ENCODE measurements around the gene STK24.
"Not testable (repeated sequence)": the region's sequence is repeated elsewhere in the genome, so short reads cannot be mapped to it uniquely, and the experiment has no call there.

STK24 gene

DNA sequence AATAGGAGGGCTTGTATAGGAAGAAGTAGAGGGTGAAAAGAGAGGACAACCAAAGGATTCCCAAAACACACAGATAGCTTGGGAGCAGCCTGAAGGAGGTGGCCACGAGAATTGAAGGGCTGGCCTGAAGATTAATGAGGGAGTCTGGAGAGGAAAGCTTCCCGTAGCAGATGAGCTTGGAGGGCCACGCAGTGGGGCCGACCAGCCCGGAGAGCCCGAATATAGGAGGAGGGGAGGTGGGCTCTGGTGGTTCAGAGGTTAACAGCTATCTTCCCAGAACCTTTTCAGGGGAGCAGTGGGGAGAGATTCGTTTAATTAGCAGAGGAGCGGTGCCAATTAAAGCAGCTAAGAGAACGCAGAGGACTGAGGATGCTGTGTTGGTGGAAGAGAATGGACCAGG, 154.9 kb downstream of the STK24 start:
- Histone ChIP-seq H3K4me1 (ENCODE audit: control insufficient read depth in 5 of 5, insufficient read depth in 5 of 5, low read length in 5 of 5) (no peaks in the 10 kb centered on the region), H3K27ac (ENCODE audit: low read depth, low read length) (no peak overlapping the region), H3K4me3 (ENCODE audit: low read depth in 1 of 5, low read length in 5 of 5) (no peak overlapping the region), H3K9me3 (ENCODE audit: control insufficient read depth in 5 of 5, low read length in 5 of 5) (peaks cover 0 to 2% (median 0%) of the 10 kb centered on the region in 5 donors), H3K9ac (ENCODE audit: low read length in 5 of 5) (no peak overlapping the region), H3K36me3 (ENCODE audit: control insufficient read depth in 5 of 5, insufficient read depth in 5 of 5, low read length in 5 of 5) (peaks cover 0 to 39% (median 28%) of the 10 kb centered on the region in 5 donors), H3K27me3 (ENCODE audit: control insufficient read depth in 5 of 5, insufficient read depth in 4 of 5, low read length in 5 of 5) (no peaks in the 10 kb centered on the region)

DNA sequence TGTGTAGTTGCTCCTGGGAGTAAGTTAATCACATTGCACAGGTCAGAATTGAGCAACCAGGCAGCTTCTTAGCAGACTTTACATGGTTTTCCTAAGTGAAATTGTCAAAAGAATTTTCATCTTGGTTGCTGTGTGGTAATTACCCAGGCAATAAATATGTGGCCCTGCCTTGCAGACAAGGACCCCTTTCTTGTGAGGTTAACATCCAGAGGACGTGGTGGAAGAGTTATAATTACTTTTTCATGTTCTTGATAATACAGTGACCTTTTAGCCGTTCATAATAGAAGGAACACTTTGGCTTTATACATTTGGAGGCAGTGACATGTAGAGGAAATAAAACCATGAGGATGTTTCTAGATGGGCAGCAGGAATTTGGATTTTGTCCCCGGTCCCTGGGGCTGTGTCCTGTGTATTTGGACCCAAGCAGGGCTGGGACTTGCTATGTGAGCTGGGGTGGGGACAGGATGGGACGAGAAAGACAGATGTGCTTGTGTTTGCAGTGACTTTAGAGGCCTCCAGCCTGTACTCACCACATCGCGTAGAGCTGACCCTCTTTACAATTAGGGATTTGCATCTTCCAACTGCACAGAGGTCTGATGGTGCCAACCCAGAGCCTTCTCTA, 156.2 kb downstream of the STK24 start:
- Histone ChIP-seq H3K4me3 (ENCODE audit: low read depth in 1 of 5, low read length in 5 of 5) (no peak overlapping the region), H3K36me3 (ENCODE audit: control insufficient read depth in 5 of 5, insufficient read depth in 5 of 5, low read length in 5 of 5) (peaks cover 0 to 37% (median 29%) of the 10 kb centered on the region in 5 donors), H3K27me3 (ENCODE audit: control insufficient read depth in 5 of 5, insufficient read depth in 4 of 5, low read length in 5 of 5) (no peaks in the 10 kb centered on the region), H3K9me3 (ENCODE audit: control insufficient read depth in 5 of 5, low read length in 5 of 5) (peaks cover 0 to 2% (median 0%) of the 10 kb centered on the region in 5 donors), H3K9ac (ENCODE audit: low read length in 5 of 5) (no peak overlapping the region), H3K27ac (ENCODE audit: low read depth, low read length) (no peak overlapping the region), H3K4me1 (ENCODE audit: control insufficient read depth in 5 of 5, insufficient read depth in 5 of 5, low read length in 5 of 5) (no peaks in the 10 kb centered on the region)

DNA sequence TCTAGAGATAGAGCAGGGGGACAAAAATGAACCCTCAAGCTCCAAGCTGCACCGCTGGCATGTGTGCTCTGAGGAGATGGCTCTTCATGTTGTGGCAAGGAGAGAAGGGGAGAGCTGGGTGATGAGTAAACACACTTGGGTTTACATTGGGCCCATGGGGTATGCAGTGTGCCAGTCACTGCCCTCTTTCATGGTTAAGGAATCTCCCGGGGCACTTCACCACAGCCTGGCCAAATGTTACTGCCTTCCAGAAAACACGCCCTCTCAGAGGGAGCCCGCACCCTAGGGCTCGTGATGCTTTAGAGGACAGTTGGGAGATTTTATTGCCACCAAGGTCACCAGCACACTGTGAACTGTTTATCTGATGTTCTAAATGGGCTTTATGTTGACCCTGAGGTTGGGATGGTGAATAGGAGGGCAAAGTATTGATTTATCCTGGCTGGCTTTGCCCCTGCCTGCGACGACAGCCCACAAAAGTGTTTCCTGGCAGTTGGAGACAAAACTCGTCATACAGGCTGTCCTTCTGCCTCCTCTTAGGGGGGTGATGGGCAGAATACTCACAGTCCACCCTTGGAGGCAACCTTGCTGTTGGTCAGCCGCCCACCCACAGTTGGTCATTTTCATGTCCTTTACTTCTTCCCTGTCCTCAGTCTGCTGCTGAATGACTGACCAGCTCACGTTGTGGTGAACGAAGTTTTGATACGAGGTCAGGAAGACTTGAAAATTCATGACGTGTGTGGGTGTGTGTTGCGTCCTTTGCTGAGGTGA, 156.9 kb downstream of the STK24 start:
- Histone ChIP-seq H3K9ac (ENCODE audit: low read length in 5 of 5) (no peak overlapping the region), H3K36me3 (ENCODE audit: control insufficient read depth in 5 of 5, insufficient read depth in 5 of 5, low read length in 5 of 5) (peaks cover 0 to 43% (median 35%) of the 10 kb centered on the region in 5 donors), H3K4me3 (ENCODE audit: low read depth in 1 of 5, low read length in 5 of 5) (no peak overlapping the region), H3K27ac (ENCODE audit: low read depth, low read length) (no peak overlapping the region), H3K27me3 (ENCODE audit: control insufficient read depth in 5 of 5, insufficient read depth in 4 of 5, low read length in 5 of 5) (no peaks in the 10 kb centered on the region), H3K9me3 (ENCODE audit: control insufficient read depth in 5 of 5, low read length in 5 of 5) (peaks cover 0 to 2% (median 0%) of the 10 kb centered on the region in 5 donors), H3K4me1 (ENCODE audit: control insufficient read depth in 5 of 5, insufficient read depth in 5 of 5, low read length in 5 of 5) (no peaks in the 10 kb centered on the region)

DNA sequence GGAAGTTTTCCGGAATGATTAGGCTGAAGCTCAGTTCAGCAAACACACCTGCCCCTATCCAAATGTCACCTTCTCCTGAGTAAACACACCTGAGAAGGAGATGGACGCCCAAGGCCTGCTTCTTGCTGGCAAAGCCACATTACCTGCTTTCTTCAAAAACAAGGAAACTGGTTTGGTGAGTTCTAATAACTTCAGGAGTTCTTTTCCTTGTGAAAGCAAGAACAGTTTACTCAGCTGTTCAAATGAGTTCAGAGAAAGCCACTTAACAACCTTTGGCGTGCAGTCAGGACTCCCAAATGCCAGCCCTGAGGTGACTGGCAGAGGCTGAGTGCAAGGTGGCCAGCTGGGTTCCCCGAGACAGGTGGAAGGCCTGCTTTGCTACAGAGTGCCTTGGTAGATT, 160.5 kb downstream of the STK24 start:
- Histone ChIP-seq H3K27ac (ENCODE audit: low read depth, low read length) (no peak overlapping the region), H3K4me1 (ENCODE audit: control insufficient read depth in 5 of 5, insufficient read depth in 5 of 5, low read length in 5 of 5) (peaks cover 1 to 10% (median 8%) of the 10 kb centered on the region in 5 donors), H3K36me3 (ENCODE audit: control insufficient read depth in 5 of 5, insufficient read depth in 5 of 5, low read length in 5 of 5) (peaks cover 0 to 36% (median 26%) of the 10 kb centered on the region in 5 donors), H3K4me3 (ENCODE audit: low read depth in 1 of 5, low read length in 5 of 5) (no peak overlapping the region), H3K9me3 (ENCODE audit: control insufficient read depth in 5 of 5, low read length in 5 of 5) (peaks cover 0 to 2% (median 0%) of the 10 kb centered on the region in 5 donors), H3K27me3 (ENCODE audit: control insufficient read depth in 5 of 5, insufficient read depth in 4 of 5, low read length in 5 of 5) (no peaks in the 10 kb centered on the region), H3K9ac (ENCODE audit: low read length in 5 of 5) (no peak overlapping the region)

DNA sequence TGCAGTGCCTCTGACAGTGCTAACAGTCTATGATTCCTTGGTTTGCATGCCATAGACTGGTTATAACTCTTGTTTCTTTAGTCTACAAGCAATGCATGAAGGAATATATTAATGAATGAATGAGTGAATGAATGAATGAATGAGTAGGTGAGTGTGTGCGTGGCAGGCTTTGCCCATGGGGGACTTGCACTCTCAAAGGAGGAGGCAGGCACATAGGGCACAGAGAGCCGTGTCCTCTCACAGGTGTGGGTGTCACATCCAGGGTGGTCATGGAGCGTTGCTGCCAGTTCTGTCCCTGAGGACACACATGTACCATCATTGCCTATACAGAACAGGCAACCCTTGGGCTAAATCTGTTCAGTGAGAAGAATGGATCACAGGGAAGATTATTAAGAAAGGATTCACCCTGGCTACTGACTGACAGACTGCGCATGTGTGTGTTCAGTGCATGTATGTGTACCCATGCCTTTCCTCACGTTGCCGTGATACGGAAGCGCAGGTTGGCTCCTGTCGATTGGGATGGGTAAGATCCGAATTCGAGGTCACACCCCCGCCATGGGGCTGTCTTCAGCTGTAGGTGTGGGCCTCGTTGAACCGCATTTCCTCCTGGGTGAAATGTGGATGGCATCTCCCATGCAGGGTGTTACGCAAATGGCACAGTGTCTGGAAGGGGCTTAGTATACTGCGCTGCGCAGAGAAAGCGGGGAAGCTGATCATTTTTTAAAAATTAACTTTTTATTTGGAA, 161.4 kb downstream of the STK24 start:
- Histone ChIP-seq H3K4me3 (ENCODE audit: low read depth in 1 of 5, low read length in 5 of 5) (no peak overlapping the region), H3K36me3 (ENCODE audit: control insufficient read depth in 5 of 5, insufficient read depth in 5 of 5, low read length in 5 of 5) (peaks cover 0 to 35% (median 26%) of the 10 kb centered on the region in 5 donors), H3K9me3 (ENCODE audit: control insufficient read depth in 5 of 5, low read length in 5 of 5) (peaks cover 0 to 2% (median 0%) of the 10 kb centered on the region in 5 donors), H3K27ac (ENCODE audit: low read depth, low read length) (no peak overlapping the region), H3K9ac (ENCODE audit: low read length in 5 of 5) (no peak overlapping the region), H3K4me1 (ENCODE audit: control insufficient read depth in 5 of 5, insufficient read depth in 5 of 5, low read length in 5 of 5) (peaks cover 1 to 10% (median 8%) of the 10 kb centered on the region in 5 donors), H3K27me3 (ENCODE audit: control insufficient read depth in 5 of 5, insufficient read depth in 4 of 5, low read length in 5 of 5) (no peaks in the 10 kb centered on the region)

DNA sequence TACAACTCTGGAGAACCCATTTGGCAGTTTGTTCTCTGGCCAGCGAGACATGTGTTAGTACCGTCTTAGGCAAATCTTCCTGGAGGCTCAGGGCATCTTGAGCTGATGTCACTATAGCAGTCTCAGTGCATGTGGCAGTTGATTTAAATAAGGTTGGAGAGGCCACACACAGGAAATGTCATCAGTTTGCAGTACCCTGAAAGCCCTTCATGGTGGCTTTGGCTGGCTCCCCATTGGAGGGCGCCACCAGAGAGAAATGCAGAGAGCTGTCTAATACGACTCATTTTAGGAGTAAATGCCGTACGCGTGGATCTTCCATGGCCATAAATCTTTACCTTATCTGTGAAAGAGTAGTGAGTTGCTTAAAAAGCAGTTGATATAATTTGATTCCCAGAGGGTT, 163.1 kb downstream of the STK24 start:
- peaks cover 0 to 38% (median 26%) of the 10 kb centered on the region in 5 donors for H3K36me3 ChIP-seq (ENCODE audit: control insufficient read depth in 5 of 5, insufficient read depth in 5 of 5, low read length in 5 of 5)
- no peak overlapping the region for H3K4me3 ChIP-seq (ENCODE audit: low read depth in 1 of 5, low read length in 5 of 5)
- no peaks in the 10 kb centered on the region for H3K27me3 ChIP-seq (ENCODE audit: control insufficient read depth in 5 of 5, insufficient read depth in 4 of 5, low read length in 5 of 5)
- H3K27ac ChIP-seq (ENCODE audit: low read depth, low read length): no peak overlapping the region
- peaks cover 1 to 10% (median 8%) of the 10 kb centered on the region in 5 donors for H3K4me1 ChIP-seq (ENCODE audit: control insufficient read depth in 5 of 5, insufficient read depth in 5 of 5, low read length in 5 of 5)
- H3K9me3 ChIP-seq (ENCODE audit: control insufficient read depth in 5 of 5, low read length in 5 of 5): peaks cover 0 to 2% (median 0%) of the 10 kb centered on the region in 5 donors
- H3K9ac ChIP-seq (ENCODE audit: low read length in 5 of 5): no peak overlapping the region

DNA sequence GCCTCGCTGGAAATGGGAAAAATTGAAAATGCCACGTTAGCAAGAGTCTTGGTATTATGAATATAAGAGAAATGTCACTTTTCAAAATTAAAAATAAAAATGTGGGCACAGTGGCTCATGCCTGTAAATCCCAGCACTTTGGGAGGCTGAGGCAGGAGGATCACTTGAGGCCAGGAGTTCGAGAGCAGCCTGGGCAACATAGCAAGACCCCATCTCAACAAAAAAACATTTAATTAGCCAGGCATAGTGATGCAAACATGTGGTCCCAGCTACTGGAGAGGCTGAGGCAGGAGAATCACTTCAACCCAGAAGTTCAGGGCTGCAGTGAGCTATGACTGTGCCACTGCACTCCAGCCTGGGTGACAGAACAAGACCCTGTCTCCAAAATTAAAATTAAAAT, 163.6 kb downstream of the STK24 start:
- Histone ChIP-seq H3K36me3 (ENCODE audit: control insufficient read depth in 5 of 5, insufficient read depth in 5 of 5, low read length in 5 of 5) (peaks cover 0 to 34% (median 21%) of the 10 kb centered on the region in 5 donors), H3K4me1 (ENCODE audit: control insufficient read depth in 5 of 5, insufficient read depth in 5 of 5, low read length in 5 of 5) (peaks cover 1 to 10% (median 8%) of the 10 kb centered on the region in 5 donors)
- H3K27ac ChIP-seq (ENCODE audit: low read depth, low read length); H3K9ac ChIP-seq (ENCODE audit: low read length in 5 of 5); H3K4me3 ChIP-seq (ENCODE audit: low read depth in 1 of 5, low read length in 5 of 5); H3K27me3 ChIP-seq (ENCODE audit: control insufficient read depth in 5 of 5, insufficient read depth in 4 of 5, low read length in 5 of 5); H3K9me3 ChIP-seq (ENCODE audit: control insufficient read depth in 5 of 5, low read length in 5 of 5): not testable (repeated sequence)

DNA sequence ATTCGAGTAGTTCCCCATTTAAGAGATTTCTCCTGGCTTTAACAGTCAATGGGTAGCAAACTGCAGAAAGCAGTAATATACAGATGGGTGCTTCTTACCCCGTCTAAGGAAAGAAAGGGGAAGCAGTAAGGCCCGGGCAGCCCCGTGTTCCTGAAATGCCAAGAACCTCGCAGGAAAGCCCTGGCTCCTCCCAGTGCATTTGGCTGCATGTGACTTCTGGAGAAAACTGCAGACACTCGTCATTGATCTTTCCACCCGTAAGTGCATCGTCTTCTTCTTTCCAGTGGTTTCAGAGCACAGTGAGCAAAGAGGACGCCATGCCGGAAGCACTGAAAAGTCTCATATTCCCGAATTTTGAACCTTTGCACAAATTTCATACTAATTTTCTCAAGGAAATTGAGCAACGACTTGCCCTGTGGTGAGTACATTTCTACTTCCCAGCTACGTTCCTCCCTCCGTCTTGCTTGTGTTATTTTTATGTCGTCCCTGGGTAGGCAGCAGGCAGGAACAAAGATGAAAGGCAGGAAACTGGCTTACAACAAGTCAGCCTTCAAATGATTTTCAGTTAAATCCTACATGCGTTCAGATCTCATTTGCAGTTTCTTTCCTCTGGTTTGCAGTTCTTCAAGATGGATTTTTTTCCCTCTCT, 165.2 kb downstream of the STK24 start:
- Histone ChIP-seq H3K27ac (ENCODE audit: low read depth, low read length) (no peak overlapping the region), H3K9me3 (ENCODE audit: control insufficient read depth in 5 of 5, low read length in 5 of 5) (no peaks in the 10 kb centered on the region), H3K4me3 (ENCODE audit: low read depth in 1 of 5, low read length in 5 of 5) (peak overlapping the region; percentile 39 to 56 (median 49)), H3K36me3 (ENCODE audit: control insufficient read depth in 5 of 5, insufficient read depth in 5 of 5, low read length in 5 of 5) (peaks cover 0 to 31% (median 16%) of the 10 kb centered on the region in 5 donors), H3K27me3 (ENCODE audit: control insufficient read depth in 5 of 5, insufficient read depth in 4 of 5, low read length in 5 of 5) (no peaks in the 10 kb centered on the region), H3K4me1 (ENCODE audit: control insufficient read depth in 5 of 5, insufficient read depth in 5 of 5, low read length in 5 of 5) (peaks cover 1 to 10% (median 8%) of the 10 kb centered on the region in 5 donors), H3K9ac (ENCODE audit: low read length in 5 of 5) (no peak overlapping the region)

DNA sequence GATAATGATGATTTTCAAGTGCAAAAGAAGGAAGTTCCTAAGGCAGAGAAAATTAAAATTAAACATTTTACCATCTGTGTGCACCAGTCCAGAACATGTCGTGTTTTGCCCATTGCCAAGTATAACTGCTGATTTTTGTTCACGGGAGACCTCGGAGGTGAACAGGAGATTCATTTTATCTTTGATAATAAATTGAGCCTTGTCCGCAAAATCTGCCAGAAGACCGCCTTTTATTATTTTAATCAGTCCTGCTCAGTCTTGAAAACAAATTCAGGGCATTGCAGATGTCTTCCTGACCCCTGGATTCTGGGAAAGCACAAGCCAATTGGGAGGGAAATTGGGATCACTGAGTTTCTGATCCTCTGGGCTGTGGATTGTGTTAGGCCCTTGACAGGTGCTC, 165.9 kb downstream of the STK24 start:
- no peaks in the 10 kb centered on the region for H3K27me3 ChIP-seq (ENCODE audit: control insufficient read depth in 5 of 5, insufficient read depth in 4 of 5, low read length in 5 of 5)
- H3K4me1 ChIP-seq (ENCODE audit: control insufficient read depth in 5 of 5, insufficient read depth in 5 of 5, low read length in 5 of 5): peaks cover 1 to 10% (median 8%) of the 10 kb centered on the region in 5 donors
- no peaks in the 10 kb centered on the region for H3K9me3 ChIP-seq (ENCODE audit: control insufficient read depth in 5 of 5, low read length in 5 of 5)
- H3K36me3 ChIP-seq (ENCODE audit: control insufficient read depth in 5 of 5, insufficient read depth in 5 of 5, low read length in 5 of 5): peaks cover 0 to 26% (median 16%) of the 10 kb centered on the region in 5 donors
- no peak overlapping the region for H3K27ac ChIP-seq (ENCODE audit: low read depth, low read length)
- no peak overlapping the region for H3K9ac ChIP-seq (ENCODE audit: low read length in 5 of 5)
- peak overlapping the region in 1 of 5 donors; percentile 56 for H3K4me3 ChIP-seq (ENCODE audit: low read depth in 1 of 5, low read length in 5 of 5)
